Measurements from ENCODE around the gene GALNTL6.

GALNTL6 gene

GRCh38 chr4:173044340-173044739 is 1231.1 kb downstream of the GALNTL6 start:
- no peak for DNase-seq

- no peak for DNase-seq
Measured at GRCh38 chr4:173045571-173045970, 1232.4 kb downstream of the GALNTL6 start.

GRCh38 chr4:173046144-173046543 is 1232.9 kb downstream of the GALNTL6 start:
- DNase-seq, result no peak

- DNase-seq, result no peak
Measured at GRCh38 chr4:173046818-173047217, 1233.6 kb downstream of the GALNTL6 start.

DNA sequence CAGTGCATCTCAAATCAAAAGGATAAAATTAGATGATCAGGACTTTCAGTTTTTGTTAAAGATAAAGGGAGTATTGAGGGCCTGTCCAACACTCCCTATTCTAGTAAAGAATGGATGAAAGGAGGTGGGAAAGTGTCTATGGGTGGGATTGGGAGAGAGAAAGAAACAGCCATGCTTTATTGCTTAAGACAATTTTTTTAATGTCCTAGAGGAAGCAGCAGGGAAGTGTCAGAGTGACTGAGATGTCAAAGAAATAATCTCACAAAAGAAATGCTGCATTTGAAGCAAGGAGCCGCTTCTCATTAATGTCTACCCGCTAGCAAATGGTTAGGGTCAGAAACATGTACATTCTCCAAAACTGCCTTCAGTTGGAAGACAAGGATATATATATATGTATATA is 1238.0 kb downstream of the GALNTL6 start:
- no peak for DNase-seq

- no peak for DNase-seq
Measured at GRCh38 chr4:173051716-173052115, 1238.5 kb downstream of the GALNTL6 start.

DNA sequence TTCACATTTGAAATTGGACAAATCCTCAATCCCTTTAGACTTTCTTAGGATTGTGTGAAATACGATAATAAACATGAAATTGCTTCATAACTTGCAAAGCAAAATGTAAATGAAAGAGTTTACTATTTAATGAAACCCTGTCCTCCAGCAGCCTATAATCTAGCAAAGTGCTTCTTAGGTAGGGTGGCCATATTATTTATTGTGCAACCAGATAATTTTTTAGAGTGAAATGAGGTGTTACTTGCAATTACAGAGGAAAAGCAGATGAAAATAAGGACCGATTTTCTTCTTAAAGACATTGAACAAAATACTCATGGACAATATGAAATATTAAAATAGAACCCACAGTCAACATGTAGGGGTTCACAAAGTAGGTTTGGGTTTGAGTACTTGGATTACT is 1239.2 kb downstream of the GALNTL6 start:
- DNase-seq, result no peak

DNA sequence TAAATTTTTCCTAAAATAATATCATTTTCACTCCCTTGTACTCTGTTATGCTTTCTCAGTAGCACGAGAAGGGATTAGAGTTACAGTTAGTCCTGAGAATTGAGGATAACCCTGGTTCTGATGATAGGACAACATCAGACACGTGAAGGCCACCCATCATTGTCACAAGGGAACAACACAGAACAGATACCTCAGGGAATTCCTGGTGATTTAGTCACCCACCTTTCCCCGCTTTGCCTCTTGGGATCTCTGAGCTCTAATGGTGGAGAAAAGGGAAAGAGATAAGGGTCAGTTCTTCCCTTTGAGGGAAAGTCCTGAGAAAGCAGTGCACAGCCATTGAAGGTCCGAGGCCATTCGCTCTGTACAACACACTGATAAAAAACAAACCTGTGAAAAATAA is 1243.1 kb downstream of the GALNTL6 start:
- DNase-seq, result no peak

GRCh38 chr4:173056710-173057109 is 1243.5 kb downstream of the GALNTL6 start:
- DNase-seq, result no peak

- no peak for DNase-seq
Measured at GRCh38 chr4:173057442-173057841, 1244.2 kb downstream of the GALNTL6 start.

- no peak for DNase-seq
Measured at GRCh38 chr4:173057901-173058300, 1244.7 kb downstream of the GALNTL6 start.

DNA sequence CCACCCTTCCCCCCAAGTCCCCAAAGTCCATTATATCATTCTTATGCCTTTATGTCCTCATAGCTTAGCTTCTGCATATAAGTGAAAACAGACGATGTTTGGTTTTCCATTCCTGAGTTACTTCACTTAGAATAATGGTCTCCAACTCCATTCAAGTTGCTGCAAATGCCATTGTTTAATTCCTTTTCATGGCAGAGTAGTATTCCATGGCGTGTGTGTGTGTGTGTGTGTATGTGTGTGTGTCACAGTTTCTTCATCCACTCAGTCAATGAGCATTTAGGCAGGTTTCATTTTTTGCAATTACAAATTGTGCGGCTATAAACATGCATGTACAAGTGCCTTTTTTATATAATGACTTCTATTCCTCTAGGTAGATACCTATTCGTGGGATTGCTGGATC is 1248.0 kb downstream of the GALNTL6 start:
- DNase-seq, result no peak

DNA sequence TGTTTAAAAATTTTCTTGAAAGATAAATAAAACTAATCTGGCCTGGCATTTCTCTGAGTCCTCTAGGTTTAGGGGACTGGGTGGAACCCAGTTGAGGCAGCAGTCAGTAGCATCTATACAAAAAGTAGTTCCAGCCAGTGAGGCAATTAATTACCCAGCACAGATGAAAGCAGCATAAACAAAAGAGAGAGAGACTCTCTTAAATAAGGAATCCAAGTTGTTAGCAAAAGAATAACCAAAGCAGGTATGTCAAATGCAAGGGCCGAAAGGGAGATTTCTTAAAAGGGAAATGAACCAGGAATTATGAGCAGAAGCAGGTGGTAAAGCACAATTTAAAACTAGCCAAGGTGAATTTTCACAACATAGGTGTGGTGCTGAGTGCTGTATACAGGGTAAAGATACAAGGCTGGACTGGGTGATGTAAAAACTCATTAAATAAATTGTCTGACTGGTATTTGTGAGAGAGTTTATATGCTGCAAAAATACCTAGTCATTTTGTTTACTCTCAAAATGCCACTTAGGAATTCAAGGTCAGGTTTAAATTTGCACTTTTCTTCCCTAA is 1260.8 kb downstream of the GALNTL6 start:
- no peak for DNase-seq

GRCh38 chr4:173074501-173074946 is 1261.3 kb downstream of the GALNTL6 start:
- DNase-seq, result no peak

DNA sequence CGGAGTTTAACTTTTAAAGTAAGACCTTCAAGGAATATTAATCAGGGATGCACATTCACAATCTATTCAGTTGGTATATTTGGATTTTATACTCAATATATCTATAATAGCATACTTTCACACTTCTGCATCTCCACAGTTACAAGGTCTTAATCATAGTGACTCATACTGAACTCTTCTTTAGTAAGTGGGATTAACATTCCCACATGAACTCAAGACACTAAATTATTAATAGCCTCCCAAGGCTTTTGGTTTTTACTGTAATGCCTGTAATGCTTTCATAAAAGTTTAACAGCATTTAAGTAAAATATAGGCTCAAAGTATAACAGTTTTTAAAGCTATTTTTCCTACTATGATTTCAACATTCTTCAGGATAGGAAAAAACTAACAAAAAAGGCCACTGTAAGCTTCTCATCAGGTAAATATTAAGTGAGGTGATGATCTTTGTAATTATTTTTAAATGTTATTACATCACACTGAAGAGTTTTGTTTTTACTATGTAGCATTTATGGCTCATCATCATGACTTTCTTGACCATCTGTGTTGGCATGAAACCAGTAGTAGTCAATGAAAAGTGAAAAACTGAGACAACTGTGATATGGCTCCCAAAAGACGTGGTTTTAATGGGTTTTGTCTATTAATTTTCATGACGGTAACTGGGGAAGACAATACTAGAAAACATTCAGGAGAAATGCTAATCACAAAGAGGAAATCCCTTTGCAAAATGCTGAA is 1263.9 kb downstream of the GALNTL6 start:
- DNase-seq, result no peak

- DNase-seq, result no peak
Measured at GRCh38 chr4:173088144-173088543, 1274.9 kb downstream of the GALNTL6 start.
